Omental fat pad (tissue), 4 donors: ENCODE measurements around the gene INPP5A. TPM values are rescaled to one million over a fixed set of nuclear protein-coding genes. Genes with fewer than 3 reads are reported as not detected.
"Not testable (repeated sequence)": the region's sequence is repeated elsewhere in the genome, so short reads cannot be mapped to it uniquely, and the experiment has no call there.

ENCODE experiments used
- ATAC-seq: fragments of 150-250 bp; one replicate; pipeline ENCODE4 v1.9.1; 2016; ENCODE audit warnings: mild to moderate bottlenecking, moderate library complexity; ENCODE audit not compliant: low FRiP score
- DNase-seq: peaks from one replicate; pipeline ENCODE4 v3.0.0-alpha.2; 2019; ENCODE audit warnings: low spot score
- total RNA-seq, 4 donors: library from RNA; depleted of rRNA; stranded (reverse); fragments of >200 nt; gene quantifications; one replicate each; pipeline ENCODE4 v1.1.0, GENCODE V29; 2016
- TF ChIP-seq, protein P1 (sequence below), 3 donors: fragments of 450-650 bp; IDR thresholded peaks; one replicate each; pipeline ENCODE4 v1.5.1; 2016 to 2017; ENCODE audit warnings: antibody characterized with exemption in 3 of 3, mild to moderate bottlenecking in 3 of 3, moderate library complexity in 2 of 3

INPP5A gene
- total RNA-seq, 4 donors from 2014 or later: 34.1 to 49.3 (median 43.3) TPM

DNA sequence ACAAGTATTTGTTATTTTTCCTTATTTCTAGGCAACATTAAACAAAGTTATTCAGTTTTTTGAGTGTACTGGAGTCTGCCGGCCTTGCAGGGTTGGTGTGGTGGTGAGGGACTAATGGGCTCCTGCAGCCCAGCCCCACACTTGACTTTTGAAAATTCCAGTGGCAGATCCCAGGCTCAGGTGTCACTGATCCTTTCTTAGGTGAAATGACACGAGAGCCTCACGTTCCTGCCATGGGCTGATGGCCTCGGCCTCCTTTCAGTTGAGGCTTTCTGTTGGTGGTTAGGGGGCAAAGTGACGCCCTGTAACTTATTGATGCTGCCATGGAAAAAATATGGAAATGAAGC is 130.4 kb downstream of the INPP5A start:
- ATAC-seq (no peak), DNase-seq (no peak)
- TF ChIP-seq, protein P1, sequence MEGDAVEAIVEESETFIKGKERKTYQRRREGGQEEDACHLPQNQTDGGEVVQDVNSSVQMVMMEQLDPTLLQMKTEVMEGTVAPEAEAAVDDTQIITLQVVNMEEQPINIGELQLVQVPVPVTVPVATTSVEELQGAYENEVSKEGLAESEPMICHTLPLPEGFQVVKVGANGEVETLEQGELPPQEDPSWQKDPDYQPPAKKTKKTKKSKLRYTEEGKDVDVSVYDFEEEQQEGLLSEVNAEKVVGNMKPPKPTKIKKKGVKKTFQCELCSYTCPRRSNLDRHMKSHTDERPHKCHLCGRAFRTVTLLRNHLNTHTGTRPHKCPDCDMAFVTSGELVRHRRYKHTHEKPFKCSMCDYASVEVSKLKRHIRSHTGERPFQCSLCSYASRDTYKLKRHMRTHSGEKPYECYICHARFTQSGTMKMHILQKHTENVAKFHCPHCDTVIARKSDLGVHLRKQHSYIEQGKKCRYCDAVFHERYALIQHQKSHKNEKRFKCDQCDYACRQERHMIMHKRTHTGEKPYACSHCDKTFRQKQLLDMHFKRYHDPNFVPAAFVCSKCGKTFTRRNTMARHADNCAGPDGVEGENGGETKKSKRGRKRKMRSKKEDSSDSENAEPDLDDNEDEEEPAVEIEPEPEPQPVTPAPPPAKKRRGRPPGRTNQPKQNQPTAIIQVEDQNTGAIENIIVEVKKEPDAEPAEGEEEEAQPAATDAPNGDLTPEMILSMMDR (IDR thresholded peaks at IDR 0.05): no peak

DNA sequence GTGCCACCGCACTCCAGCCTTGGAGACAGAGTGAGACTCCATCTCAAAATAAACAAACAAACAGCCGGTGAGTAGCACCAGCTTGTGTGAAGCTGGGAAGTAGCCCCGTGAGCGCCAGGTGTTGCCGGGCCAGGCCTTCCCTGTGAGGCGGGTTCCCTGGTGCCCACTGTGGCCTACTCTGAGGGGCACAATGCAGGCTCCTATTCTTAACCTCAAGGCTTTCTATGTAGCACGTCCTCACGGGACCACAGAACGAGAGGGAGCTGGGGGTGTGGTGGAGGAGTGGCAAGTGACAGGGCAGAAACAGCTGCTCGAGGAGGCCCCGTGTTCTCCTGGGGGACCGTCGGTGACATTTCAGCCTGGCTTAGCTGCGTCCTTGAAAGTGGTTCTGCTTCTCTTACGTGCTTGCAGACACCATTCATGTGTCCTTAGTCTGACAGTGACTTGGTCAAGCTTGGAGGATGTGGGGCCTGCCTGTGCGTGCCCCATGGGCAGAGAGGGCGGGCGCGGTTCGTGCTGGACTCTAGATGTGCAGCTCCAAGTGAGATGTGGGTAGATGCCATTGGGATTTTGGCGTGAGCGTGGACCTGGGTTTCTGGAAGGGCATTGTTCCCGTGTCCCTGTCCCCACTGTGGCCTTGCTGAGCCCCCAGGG is 131.7 kb downstream of the INPP5A start:
- ATAC-seq: no peak
- TF ChIP-seq, protein P1 (IDR thresholded peaks at IDR 0.05): no peak

GRCh38 chr10:132670546-132671227 is 133.1 kb downstream of the INPP5A start:
- DNase-seq: no peak
- ATAC-seq: no peak

More for the DNA sequence above, 131.7 kb downstream of the INPP5A start:
- no peak for DNase-seq

DNA sequence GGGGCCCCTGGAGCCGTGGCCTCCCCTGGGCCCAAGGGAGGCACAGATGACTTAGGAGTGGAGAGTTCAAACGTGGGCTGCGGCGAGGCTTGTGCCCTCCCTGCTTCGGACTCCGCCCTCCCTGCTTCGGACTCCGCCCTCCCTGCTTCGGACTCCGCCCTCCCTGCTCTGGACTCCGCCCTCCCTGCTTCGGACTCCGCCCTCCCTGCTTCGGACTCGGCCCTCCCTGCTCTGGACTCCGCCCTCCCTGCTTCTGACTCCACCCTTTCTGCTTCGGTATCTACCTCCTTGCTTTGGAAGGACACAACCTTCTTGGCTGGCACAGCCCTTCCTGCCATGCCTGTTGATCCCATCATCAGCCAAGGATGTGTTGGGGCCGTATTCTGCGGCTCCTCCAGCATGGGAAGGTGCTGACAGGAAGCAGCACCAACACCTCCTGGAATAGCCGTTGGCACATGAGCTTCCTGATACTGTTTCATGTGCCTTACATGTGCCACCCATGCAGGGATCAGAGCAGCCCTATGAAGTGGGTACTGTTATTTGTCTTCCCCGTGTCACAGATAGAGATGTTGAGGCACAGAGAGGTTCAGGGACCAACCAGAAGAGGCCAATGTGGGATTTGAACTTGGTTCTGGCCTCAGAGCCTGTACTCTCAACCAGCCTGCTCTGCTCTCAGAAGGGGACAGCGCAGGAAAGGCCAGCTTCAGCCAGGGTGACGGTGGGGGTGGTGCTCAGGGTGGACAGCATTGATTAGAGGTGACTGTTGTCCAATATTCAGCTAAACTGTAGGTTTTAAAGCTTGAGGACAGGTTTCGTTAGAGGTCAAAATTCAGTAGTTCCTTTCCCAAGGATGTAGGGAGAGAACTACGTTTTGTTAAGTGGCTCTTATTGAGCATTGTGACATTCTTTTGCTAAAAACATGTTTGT is 133.9 kb downstream of the INPP5A start:
- no peak for ATAC-seq
- TF ChIP-seq, protein P1 (IDR thresholded peaks at IDR 0.05): no peak
- no peak for DNase-seq

More at GRCh38 chr10:132670546-132671227, 133.1 kb downstream of the INPP5A start:
- TF ChIP-seq, protein P1 (IDR thresholded peaks at IDR 0.05): no peak

DNA sequence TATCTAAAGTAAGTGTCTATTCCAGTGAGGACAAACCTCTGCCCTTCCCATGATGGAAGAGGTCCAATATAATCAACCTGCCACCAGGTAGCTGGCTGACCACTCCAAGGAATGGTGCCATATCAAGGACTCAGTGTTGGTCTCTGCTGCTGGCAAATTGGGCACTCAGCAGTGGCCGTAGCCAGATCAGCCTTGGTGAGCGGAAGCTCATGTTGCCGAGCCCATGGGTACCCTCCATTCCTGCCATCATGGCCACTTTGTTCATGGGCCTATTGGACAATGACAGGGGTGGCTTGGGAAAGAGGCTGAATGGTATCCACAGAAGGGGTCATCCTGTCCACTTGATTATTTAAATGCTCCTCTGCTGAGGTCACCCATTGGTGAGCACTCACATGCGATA is 136.2 kb downstream of the INPP5A start:
- not testable (repeated sequence) for ATAC-seq, DNase-seq

GRCh38 chr10:132674311-132674710 is 136.7 kb downstream of the INPP5A start:
- DNase-seq (no peak), ATAC-seq (no peak)
- TF ChIP-seq, protein P1 (IDR thresholded peaks at IDR 0.05): no peak

- TF ChIP-seq, protein P1 (IDR thresholded peaks at IDR 0.05): no peak
- DNase-seq (no peak), ATAC-seq (no peak)
Observed at GRCh38 chr10:132675031-132675740, 137.6 kb downstream of the INPP5A start.
